Erythroblast (primary cell): ENCODE measurements around the gene PSD.
A peak's percentile ranks its signal among the peaks of the same experiment; 100 is the strongest.

ENCODE experiments used
- GATA1 ChIP-seq: IDR thresholded peaks from 2 replicates; pipeline ENCODE4 v1.6.1; 2011; ENCODE audit warnings: low read depth, mild to moderate bottlenecking, control low read depth, low read length, moderate library complexity
- POLR2A ChIP-seq: IDR thresholded peaks from 2 replicates; pipeline ENCODE4 v1.6.1; 2011; ENCODE audit warnings: mild to moderate bottlenecking, low read length

DNA sequence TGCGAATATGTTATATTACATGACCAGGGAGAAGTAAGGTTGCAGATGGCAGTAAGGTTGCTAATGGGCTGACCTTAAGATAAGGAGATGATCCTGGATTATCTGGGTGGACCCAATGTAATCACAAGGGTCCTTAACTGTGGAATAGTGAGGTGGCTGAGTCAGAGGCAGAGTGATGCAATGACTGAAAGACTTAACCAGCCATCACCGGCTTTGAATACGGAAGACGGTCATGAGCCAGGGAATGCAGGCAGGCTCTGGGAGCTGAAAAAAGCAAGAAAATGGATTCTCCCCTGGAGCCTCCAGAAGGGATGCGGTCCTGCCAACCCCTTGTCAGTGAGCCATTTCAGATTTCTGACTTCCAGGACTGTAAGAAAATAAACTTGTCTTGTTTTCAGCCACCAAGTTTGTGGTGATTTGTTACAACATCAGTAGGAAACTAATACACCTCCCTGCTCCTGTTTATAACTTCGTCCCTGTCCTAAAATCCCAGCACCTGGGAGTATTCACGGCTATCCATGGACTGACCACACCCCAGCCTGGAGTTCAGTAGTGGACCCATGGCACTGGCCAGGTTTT, 37.4 kb upstream of the PSD start:
- peak; percentile 32 for TF ChIP-seq POLR2A
- TF ChIP-seq GATA1, result no peak
